Esophagus squamous epithelium (tissue), 5 donors: Measurements from ENCODE around the gene IL17RD. TPM values are rescaled to one million over a fixed set of nuclear protein-coding genes. Genes with fewer than 3 reads are reported as not detected.

Source experiments
- DNase-seq: peaks from one replicate; lab custom pipeline; 2025; lab: John Stamatoyannopoulos, UW
- H3K27ac ChIP-seq, 4 donors: fragments of 200-600 bp; sonication (generic); one replicate each; pipeline ENCODE4 v1.5.1; 2016 to 2019; ENCODE audit warnings: mild to moderate bottlenecking in 1 of 4
- H3K27me3 ChIP-seq, 4 donors: fragments of 200-600 bp; sonication (generic); 1 replicate in 3 of 4; 2 replicates in 1 of 4; pipeline versions ENCODE4 v1.5.1 to v1.6.0; 2017 to 2021; ENCODE audit warnings: antibody characterized with exemption in 1 of 4
- H3K36me3 ChIP-seq, 3 donors: fragments of 200-600 bp; sonication (generic); one replicate each; pipeline ENCODE4 v1.5.1; 2016 to 2019
- H3K4me1 ChIP-seq, 3 donors: fragments of 200-600 bp; sonication (generic); one replicate each; pipeline ENCODE4 v1.5.1; 2017 to 2019
- H3K4me3 ChIP-seq, 4 donors: fragments of 200-600 bp; sonication (generic); 1 replicate in 3 of 4; 2 replicates in 1 of 4; pipeline ENCODE4 v1.5.1; 2016 to 2019; ENCODE audit warnings: mild to moderate bottlenecking in 2 of 4, moderate library complexity in 1 of 4
- H3K9me3 ChIP-seq, 3 donors: fragments of 200-600 bp; sonication (generic); one replicate each; pipeline ENCODE4 v1.5.1; 2016 to 2019
- CTCF ChIP-seq, 6 experiments: fragments of 450-650 bp in 4 of 6; fragments of 200-600 bp in 2 of 6; sonication (generic) in 2 of 6; IDR thresholded peaks; one replicate each; pipeline ENCODE4 v1.5.1; 2016 to 2019; ENCODE audit warnings: antibody characterized with exemption in 6 of 6, mild to moderate bottlenecking in 4 of 6, moderate library complexity in 4 of 6
- POLR2A ChIP-seq, 4 donors: fragments of 450-650 bp; IDR thresholded peaks; one replicate each; pipeline ENCODE4 v1.6.1; 2017; ENCODE audit warnings: antibody characterized with exemption in 4 of 4, mild to moderate bottlenecking in 4 of 4, moderate library complexity in 3 of 4
- WGBS, 2 donors: methylation state at CpG; one replicate each; pipeline ENCODE4 v1.1.5; 2018; 5-methylcytosine and 5-hydroxymethylcytosine counted together
- intact Hi-C: fragments of 100-400 bp; cut with DNase I; formaldehyde crosslinking; loops from one replicate; pipeline ENCODE4 v1.15.0; 2022
- total RNA-seq, 4 donors: library from RNA; depleted of rRNA; stranded (reverse); fragments of >200 nt; gene quantifications; one replicate each; pipeline ENCODE4 v1.1.0, GENCODE V29; 2016
- donor health status: DM: yes; HTN: yes; CAD: no.

Gene IL17RD
- total RNA-seq, 4 donors from 2014 or later, result 4.4 to 10.4 (median 5.1) TPM

DNA sequence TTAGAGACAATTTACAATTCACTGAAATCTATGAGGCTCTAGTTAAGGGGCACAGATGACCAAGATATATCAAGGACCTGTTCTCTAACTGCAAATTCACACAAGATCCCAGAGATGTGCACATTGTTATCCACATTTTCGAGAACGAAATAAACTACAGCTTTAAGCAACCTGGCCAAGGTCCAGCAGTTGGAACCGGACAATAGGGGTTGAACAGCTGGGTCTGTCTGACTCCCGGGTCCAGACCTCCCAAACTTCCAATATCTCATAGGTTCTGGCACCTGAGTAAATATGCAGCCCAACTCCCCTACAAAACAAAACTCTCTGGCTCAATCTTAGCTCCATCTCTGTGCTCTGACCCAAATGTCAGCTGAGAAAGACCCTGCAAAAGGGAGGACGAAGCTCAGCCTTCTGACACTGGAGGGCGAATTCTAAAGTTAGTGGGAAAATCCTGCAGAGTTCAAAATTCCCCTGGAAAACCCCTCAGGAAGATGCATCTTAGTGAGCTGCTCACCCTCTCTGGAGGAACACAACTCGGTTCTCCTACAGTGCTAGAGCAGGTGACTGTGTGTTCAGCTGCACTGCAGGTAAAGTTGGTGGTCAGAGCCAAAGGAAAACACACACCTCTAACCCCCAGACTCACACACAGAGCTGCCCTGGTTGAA lies 118.9 kb downstream of the IL17RD start:
- Histone ChIP-seq H3K4me3 (no peak overlapping the region), H3K4me1 (peaks cover 17 to 70% (median 48%) of the 10 kb centered on the region in 3 donors), H3K27ac (no peak overlapping the region), H3K27me3 (no peaks in the 10 kb centered on the region), H3K9me3 (no peaks in the 10 kb centered on the region), H3K36me3 (no peaks in the 10 kb centered on the region)
- 29 to 48% methylated on average over 3 to 5 of the region's 7 CpGs for WGBS, 2 donors
- intact Hi-C loops, result no loop called here
- DNase-seq, result no peak
- TF ChIP-seq POLR2A (IDR thresholded peaks at IDR 0.05) (no peak), CTCF (IDR thresholded peaks at IDR 0.05) (no peak)

DNA sequence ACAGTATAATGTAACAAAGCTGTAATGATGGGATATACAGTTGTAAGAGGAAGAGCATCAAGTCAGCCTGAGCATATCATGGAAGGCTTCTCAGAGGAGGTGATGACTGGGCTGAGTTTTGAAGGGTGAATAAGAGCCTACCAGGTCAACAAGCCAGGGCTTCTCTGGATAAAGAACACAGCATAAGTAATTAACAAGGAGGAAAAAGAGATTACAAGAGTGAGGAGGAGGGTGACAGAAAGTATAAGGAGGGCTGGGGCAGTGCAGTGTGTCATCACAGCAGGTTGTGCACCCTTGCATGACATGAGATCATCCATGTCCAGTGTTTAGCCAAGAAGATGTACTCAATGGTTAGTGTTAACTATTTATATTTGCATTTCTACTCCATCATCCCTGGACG lies 121.6 kb downstream of the IL17RD start:
- no peaks in the 10 kb centered on the region for H3K27me3 ChIP-seq
- TF ChIP-seq CTCF (IDR thresholded peaks at IDR 0.05), result no peak
- no peak for TF ChIP-seq POLR2A (IDR thresholded peaks at IDR 0.05)
- H3K4me1 ChIP-seq, result peaks cover 11 to 45% (median 28%) of the 10 kb centered on the region in 3 donors
- H3K36me3 ChIP-seq, result no peaks in the 10 kb centered on the region
- intact Hi-C loops, result no loop called here
- no peak overlapping the region for H3K4me3 ChIP-seq
- WGBS, 2 donors, result 50 to 87% methylated on average over 1 of the region's 1 CpG
- no peak overlapping the region for H3K27ac ChIP-seq
- DNase-seq, result no peak
- no peaks in the 10 kb centered on the region for H3K9me3 ChIP-seq

DNA sequence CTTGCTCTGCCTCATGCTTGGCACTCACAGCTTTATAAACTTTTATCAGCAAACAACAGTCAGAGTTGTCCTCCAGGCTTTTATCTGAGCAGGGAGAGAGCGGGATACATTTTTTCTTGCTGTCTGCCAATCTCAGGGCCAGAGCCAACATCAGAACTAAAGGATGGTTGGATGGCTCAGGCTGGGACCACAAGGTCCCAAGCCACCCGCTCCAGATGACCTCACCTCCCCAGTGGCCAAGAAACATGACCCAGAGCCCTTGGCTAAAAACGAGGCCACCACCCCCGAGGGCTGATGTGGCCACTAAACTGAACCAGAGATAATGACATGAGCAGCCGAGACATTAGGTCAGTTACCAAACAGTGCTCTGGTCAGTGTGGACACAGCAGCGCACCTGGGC lies 123.5 kb downstream of the IL17RD start:
- no peak for DNase-seq
- Histone ChIP-seq H3K27me3 (no peaks in the 10 kb centered on the region), H3K4me3 (no peak overlapping the region), H3K4me1 (peaks cover 0 to 27% (median 10%) of the 10 kb centered on the region in 3 donors), H3K36me3 (no peaks in the 10 kb centered on the region), H3K27ac (no peak overlapping the region), H3K9me3 (no peaks in the 10 kb centered on the region)
- TF ChIP-seq CTCF (IDR thresholded peaks at IDR 0.05), result no peak
- no peak for TF ChIP-seq POLR2A (IDR thresholded peaks at IDR 0.05)
- 66 to 89% methylated on average over 1 to 4 of the region's 6 CpGs for WGBS, 2 donors
- intact Hi-C loops, result no loop called here

Other genes with a start within 250 kb of the IL17RD start
- under 1 TPM in 1 of 4 donors, not detected in 3; 0.09 TPM for gene SPATA12, start 104.7 kb downstream of the IL17RD start, total RNA-seq
- 1 to 10 TPM in 1 of 4 donors, not detected in 3; 1.3 TPM for gene HESX1, start 34.6 kb upstream of the IL17RD start, total RNA-seq
- 10 to 100 TPM; 27.2 to 54.2 (median 41.4) TPM for gene APPL1, start 62.4 kb upstream of the IL17RD start, total RNA-seq
- gene ASB14, start 127.3 kb upstream of the IL17RD start, total RNA-seq, result not detected